Suprapubic skin (tissue), 3 donors: Measurements from ENCODE around the gene ACTL10.

Source experiments
- EP300 ChIP-seq: sonication (generic); formaldehyde crosslinking; IDR thresholded peaks from one replicate; pipeline ENCODE4 v1.6.1; 2017; ENCODE audit warnings: antibody characterized with exemption
- POLR2A ChIP-seq, 2 donors: fragments of 450-650 bp; IDR thresholded peaks; one replicate each; pipeline ENCODE4 v1.6.1; 2017; ENCODE audit warnings: antibody characterized with exemption in 2 of 2, mild to moderate bottlenecking in 2 of 2, moderate library complexity in 2 of 2
- TF ChIP-seq, protein P1 (sequence below), 2 donors: fragments of 200-600 bp in 1 of 2; fragments of 450-650 bp in 1 of 2; sonication (generic) in 1 of 2; IDR thresholded peaks; one replicate each; pipeline ENCODE4 v1.5.1; 2016 to 2019; ENCODE audit warnings: antibody characterized with exemption in 2 of 2, mild to moderate bottlenecking in 1 of 2, moderate library complexity in 1 of 2

- TF ChIP-seq EP300 = no peak
- TF ChIP-seq, protein P1, sequence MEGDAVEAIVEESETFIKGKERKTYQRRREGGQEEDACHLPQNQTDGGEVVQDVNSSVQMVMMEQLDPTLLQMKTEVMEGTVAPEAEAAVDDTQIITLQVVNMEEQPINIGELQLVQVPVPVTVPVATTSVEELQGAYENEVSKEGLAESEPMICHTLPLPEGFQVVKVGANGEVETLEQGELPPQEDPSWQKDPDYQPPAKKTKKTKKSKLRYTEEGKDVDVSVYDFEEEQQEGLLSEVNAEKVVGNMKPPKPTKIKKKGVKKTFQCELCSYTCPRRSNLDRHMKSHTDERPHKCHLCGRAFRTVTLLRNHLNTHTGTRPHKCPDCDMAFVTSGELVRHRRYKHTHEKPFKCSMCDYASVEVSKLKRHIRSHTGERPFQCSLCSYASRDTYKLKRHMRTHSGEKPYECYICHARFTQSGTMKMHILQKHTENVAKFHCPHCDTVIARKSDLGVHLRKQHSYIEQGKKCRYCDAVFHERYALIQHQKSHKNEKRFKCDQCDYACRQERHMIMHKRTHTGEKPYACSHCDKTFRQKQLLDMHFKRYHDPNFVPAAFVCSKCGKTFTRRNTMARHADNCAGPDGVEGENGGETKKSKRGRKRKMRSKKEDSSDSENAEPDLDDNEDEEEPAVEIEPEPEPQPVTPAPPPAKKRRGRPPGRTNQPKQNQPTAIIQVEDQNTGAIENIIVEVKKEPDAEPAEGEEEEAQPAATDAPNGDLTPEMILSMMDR (IDR thresholded peaks at IDR 0.05) = no peak
- no peak for TF ChIP-seq POLR2A (IDR thresholded peaks at IDR 0.05)
These were observed 2.5 kb upstream of the ACTL10 start for GRCh38 chr20:33664085-33664761.
